Nephron progenitor cell (in vitro differentiated cells): Measurements from ENCODE around the gene PGP.

ENCODE experiments used
- DNase-seq: peaks from one replicate; pipeline ENCODE4 v3.0.0; 2021
- H3K27ac Mint-ChIP-seq: 2 replicates; pipeline ENCODE4 v1.8.0; 2021; ENCODE audit warnings: mild to moderate bottlenecking, moderate library complexity, mixed read lengths
- H3K27me3 Mint-ChIP-seq: 2 replicates; pipeline ENCODE4 v1.8.0; 2021; ENCODE audit warnings: mild to moderate bottlenecking, low read depth, mixed read lengths; ENCODE audit not compliant: poor library complexity
- H3K36me3 Mint-ChIP-seq: 2 replicates; pipeline ENCODE4 v1.8.0; 2021; ENCODE audit warnings: low read depth, mixed read lengths
- H3K4me1 Mint-ChIP-seq: 2 replicates; pipeline ENCODE4 v1.8.0; 2021; ENCODE audit warnings: mixed read lengths
- H3K4me3 Mint-ChIP-seq: 2 replicates; pipeline ENCODE4 v1.8.0; 2021; ENCODE audit warnings: mild to moderate bottlenecking, moderate library complexity, mixed read lengths
- H3K9me3 Mint-ChIP-seq: 2 replicates; pipeline ENCODE4 v1.8.0; 2021; ENCODE audit warnings: mild to moderate bottlenecking, moderate library complexity, mixed read lengths
- CTCF ChIP-seq: fragments of 200-600 bp; sonication (generic); IDR thresholded peaks from 2 replicates; pipeline ENCODE4 v1.5.0; 2021; ENCODE audit warnings: antibody characterized with exemption

PGP gene

GRCh38 chr16:2176047-2176446 is 38.6 kb downstream of the PGP start:
- TF ChIP-seq CTCF: no peak
- H3K4me1 Mint-ChIP-seq: no peaks in the 10 kb centered on the region

GRCh38 chr16:2175454-2175853 is 39.2 kb downstream of the PGP start:
- DNase-seq: no peak
- Mint-ChIP-seq H3K27ac (no peak overlapping the region), H3K27me3 (no peaks in the 10 kb centered on the region), H3K36me3 (peaks cover 14% of the 10 kb centered on the region), H3K4me1 (no peaks in the 10 kb centered on the region), H3K9me3 (no peaks in the 10 kb centered on the region), H3K4me3 (no peak overlapping the region)
- no peak for TF ChIP-seq CTCF

More at GRCh38 chr16:2176047-2176446, 38.6 kb downstream of the PGP start:
- peaks cover under 1% of the 10 kb centered on the region for H3K27me3 Mint-ChIP-seq
- no peak overlapping the region for H3K27ac Mint-ChIP-seq
- H3K9me3 Mint-ChIP-seq: no peaks in the 10 kb centered on the region
- no peak overlapping the region for H3K4me3 Mint-ChIP-seq
- no peak for DNase-seq
- H3K36me3 Mint-ChIP-seq: peaks cover 14% of the 10 kb centered on the region

GRCh38 chr16:2174396-2175131 is 40.1 kb downstream of the PGP start:
- H3K9me3 Mint-ChIP-seq: no peaks in the 10 kb centered on the region
- DNase-seq: no peak
- H3K4me3 Mint-ChIP-seq: no peak overlapping the region
- H3K27ac Mint-ChIP-seq: no peak overlapping the region
- no peaks in the 10 kb centered on the region for H3K4me1 Mint-ChIP-seq
- TF ChIP-seq CTCF: no peak
- no peaks in the 10 kb centered on the region for H3K27me3 Mint-ChIP-seq
- H3K36me3 Mint-ChIP-seq: peaks cover 14% of the 10 kb centered on the region

GRCh38 chr16:2173916-2174315 is 40.7 kb downstream of the PGP start:
- Mint-ChIP-seq H3K4me1 (no peaks in the 10 kb centered on the region), H3K36me3 (peaks cover 14% of the 10 kb centered on the region), H3K4me3 (no peak overlapping the region), H3K27ac (no peak overlapping the region), H3K27me3 (no peaks in the 10 kb centered on the region), H3K9me3 (no peaks in the 10 kb centered on the region)
- TF ChIP-seq CTCF: no peak
- no peak for DNase-seq

- no peaks in the 10 kb centered on the region for H3K27me3 Mint-ChIP-seq
- no peak overlapping the region for H3K4me3 Mint-ChIP-seq
- no peaks in the 10 kb centered on the region for H3K9me3 Mint-ChIP-seq
- H3K27ac Mint-ChIP-seq: no peak overlapping the region
- TF ChIP-seq CTCF: no peak
- no peak for DNase-seq
- no peaks in the 10 kb centered on the region for H3K4me1 Mint-ChIP-seq
- peaks cover 14% of the 10 kb centered on the region for H3K36me3 Mint-ChIP-seq
Observed at GRCh38 chr16:2173366-2173765, 41.3 kb downstream of the PGP start.

- no peak overlapping the region for H3K4me3 Mint-ChIP-seq
- H3K36me3 Mint-ChIP-seq: peaks cover 14% of the 10 kb centered on the region
- no peaks in the 10 kb centered on the region for H3K9me3 Mint-ChIP-seq
- DNase-seq: no peak
- H3K4me1 Mint-ChIP-seq: no peaks in the 10 kb centered on the region
- no peak for TF ChIP-seq CTCF
- no peak overlapping the region for H3K27ac Mint-ChIP-seq
- H3K27me3 Mint-ChIP-seq: no peaks in the 10 kb centered on the region
Observed at GRCh38 chr16:2172688-2173335, 41.8 kb downstream of the PGP start.
